HL-60/S4 treated with phorbol 12-myristate 13-acetate at 8.2 ng/mL for 4 days and 3 days (cell line): ENCODE data around the gene METTL8.

ENCODE experiments used
- in situ Hi-C: fragments of 300-500 bp; cut with MboI; formaldehyde crosslinking; loops from 2 replicates; pipeline ENCODE4 v1.15.0; 2022; ENCODE audit warnings: low sequenced_read_pairs

METTL8 gene

GRCh38 chr2:171430516-171431410 lies 3.0 kb downstream of the METTL8 start:
- in situ Hi-C loops = no loop called here

GRCh38 chr2:171422710-171423495 lies 10.9 kb downstream of the METTL8 start:
- in situ Hi-C loops = loop anchor here (25.0 kb wide), 1 partner anchor 436 kb away; no protein-coding TSS in a partner anchor

GRCh38 chr2:171420728-171421563 lies 12.8 kb downstream of the METTL8 start:
- in situ Hi-C loops = loop anchor here (25.0 kb wide), 1 partner anchor 434 kb away; no protein-coding TSS in a partner anchor

GRCh38 chr2:171419333-171419732 lies 14.5 kb downstream of the METTL8 start:
- in situ Hi-C loops = loop anchor here (25.0 kb wide), 1 partner anchor 432 kb away; no protein-coding TSS in a partner anchor

DNA sequence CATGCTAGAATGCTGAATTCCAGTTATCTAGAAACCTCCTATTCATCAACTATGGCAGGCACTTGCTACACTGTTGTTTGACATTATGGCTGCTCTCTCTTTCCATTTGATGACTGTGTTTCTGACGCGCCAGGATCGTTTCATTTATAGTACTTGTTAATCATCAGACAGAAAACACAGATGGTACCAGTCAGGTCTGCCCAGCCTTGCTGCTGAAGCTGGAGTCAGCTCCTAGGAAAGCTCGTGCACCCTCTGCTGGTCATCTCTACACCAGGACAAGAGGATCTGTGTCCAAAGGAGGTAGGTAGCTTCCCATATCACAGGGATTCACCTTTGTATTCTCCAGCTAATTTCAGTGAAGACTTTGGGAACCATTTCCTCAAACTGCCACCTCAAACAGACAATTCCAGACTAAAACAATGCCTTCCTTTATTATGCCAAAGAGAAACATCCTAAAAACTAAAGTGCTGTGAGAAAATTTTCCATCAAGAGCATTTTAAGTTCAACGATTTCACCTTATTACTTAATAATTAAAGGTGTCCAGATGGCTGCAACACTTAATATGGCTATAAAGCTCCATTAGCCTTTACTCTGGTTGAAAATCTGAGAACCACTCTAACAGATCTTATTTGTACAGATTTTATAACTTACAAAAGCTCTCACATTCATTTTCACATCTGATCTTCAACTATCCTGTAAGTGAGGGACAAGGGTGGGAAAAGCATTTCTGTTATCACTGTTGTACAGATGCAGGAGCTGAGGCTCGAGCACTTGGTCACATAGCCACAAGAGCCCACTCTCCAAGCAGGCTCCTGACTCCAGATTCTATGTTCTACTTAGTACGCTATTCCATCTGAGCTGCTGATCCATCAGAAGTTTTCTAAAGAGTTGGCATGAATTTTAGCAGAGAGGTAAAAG lies 17.5 kb downstream of the METTL8 start:
- in situ Hi-C loops = loop anchor here (25.0 kb wide), 1 partner anchor 429 kb away; no protein-coding TSS in a partner anchor

GRCh38 chr2:171414645-171415044 lies 19.1 kb downstream of the METTL8 start:
- in situ Hi-C loops = loop anchor here (25.0 kb wide), 1 partner anchor 427 kb away; no protein-coding TSS in a partner anchor

DNA sequence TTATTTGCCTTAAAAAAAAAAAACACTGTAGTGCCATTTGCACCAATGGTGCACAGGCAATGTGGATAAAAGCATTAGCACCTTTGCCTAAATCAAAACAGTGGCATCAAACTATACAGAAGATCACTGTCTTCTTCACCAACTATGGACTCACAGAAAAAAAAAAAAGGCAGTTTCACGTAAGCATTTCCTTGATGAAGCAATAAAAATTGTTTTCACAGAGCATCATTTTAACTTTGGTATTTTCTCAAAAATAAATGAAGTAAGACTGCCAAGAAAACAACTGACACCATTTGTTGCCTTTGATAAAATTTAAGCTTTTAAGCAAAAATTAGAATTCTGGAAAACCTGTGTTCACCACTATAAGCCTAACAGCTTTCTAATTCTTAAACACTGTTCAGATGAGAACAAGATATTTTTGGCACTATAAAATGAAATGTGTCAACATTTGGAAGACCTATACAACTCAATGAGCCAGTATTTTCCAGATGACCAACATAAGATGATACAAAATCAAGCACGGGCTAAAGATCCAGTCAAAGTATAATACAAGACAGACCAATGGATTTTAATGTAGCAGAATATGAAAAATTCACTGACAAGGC lies 21.1 kb downstream of the METTL8 start:
- in situ Hi-C loops = loop anchor here (25.0 kb wide), 1 partner anchor 425 kb away; no protein-coding TSS in a partner anchor

DNA sequence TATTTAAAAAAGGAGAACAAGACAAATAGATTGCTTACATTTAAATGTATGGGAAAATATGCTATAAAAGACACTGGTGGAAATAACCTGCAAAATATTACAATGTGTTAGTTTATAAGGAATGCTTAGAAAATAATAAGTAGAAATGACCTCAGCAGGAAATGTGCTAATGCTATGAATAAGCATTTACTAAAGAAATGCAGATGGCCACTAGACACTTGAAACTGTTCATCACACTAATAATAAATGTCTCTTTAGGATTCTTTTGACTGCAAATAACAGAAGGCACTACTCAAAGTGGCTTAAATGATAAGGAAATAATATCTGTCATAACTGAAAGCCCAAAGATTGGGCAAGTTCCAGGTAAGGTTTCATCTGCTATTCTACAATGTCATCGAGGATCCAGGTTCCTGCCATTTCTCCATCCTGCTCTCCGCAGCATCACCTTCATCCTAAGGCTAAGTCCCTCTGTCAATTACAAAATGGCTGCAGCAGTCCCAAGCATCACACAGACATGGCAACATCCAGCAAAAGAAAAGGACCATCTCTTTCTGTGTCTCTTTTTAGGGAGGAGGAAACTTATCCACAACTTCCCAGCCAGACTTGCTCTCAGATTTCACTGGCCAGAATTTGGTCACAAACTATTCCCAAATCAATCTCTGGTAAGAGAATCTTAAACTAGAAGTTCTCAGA lies 21.9 kb downstream of the METTL8 start:
- in situ Hi-C loops = loop anchor here (25.0 kb wide), 1 partner anchor 425 kb away; no protein-coding TSS in a partner anchor

- in situ Hi-C loops = loop anchor here (25.0 kb wide), 1 partner anchor 424 kb away; no protein-coding TSS in a partner anchor
Observed at GRCh38 chr2:171411214-171411613, 22.6 kb downstream of the METTL8 start.

GRCh38 chr2:171410624-171411023 lies 23.2 kb downstream of the METTL8 start:
- in situ Hi-C loops = loop anchor here (25.0 kb wide), 1 partner anchor 423 kb away; no protein-coding TSS in a partner anchor

GRCh38 chr2:171410101-171410500 lies 23.7 kb downstream of the METTL8 start:
- in situ Hi-C loops = loop anchor here (25.0 kb wide), 1 partner anchor 423 kb away; no protein-coding TSS in a partner anchor

- in situ Hi-C loops = loop anchor here (25.0 kb wide), 1 partner anchor 422 kb away; no protein-coding TSS in a partner anchor
Observed at GRCh38 chr2:171409436-171409971, 24.3 kb downstream of the METTL8 start.

DNA sequence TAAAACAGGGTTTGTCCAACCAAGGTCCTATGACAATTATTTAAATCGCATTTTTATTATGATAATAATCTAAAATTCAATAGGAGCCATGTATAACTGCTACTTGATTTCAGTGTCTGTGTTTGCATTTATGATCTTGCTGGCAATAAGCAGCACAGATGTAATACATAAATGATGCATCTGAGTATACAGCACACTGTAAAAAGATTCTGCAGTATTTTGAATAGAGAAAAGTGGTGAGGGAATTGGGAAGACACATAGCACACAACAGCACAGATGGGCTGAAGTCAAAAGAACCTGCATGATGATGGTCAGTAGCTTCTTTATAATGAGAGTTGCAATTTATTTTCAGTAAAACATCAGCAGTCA lies 26.1 kb downstream of the METTL8 start:
- in situ Hi-C loops = loop anchor here (25.0 kb wide), 1 partner anchor 420 kb away; no protein-coding TSS in a partner anchor

GRCh38 chr2:171407030-171407675 lies 26.6 kb downstream of the METTL8 start:
- in situ Hi-C loops = loop anchor here (25.0 kb wide), 1 partner anchor 420 kb away; no protein-coding TSS in a partner anchor

- in situ Hi-C loops = loop anchor here (25.0 kb wide), 1 partner anchor 419 kb away; no protein-coding TSS in a partner anchor
Observed at GRCh38 chr2:171406044-171406443, 27.7 kb downstream of the METTL8 start.

- in situ Hi-C loops = loop anchor here (25.0 kb wide), 1 partner anchor 418 kb away; no protein-coding TSS in a partner anchor
Observed at GRCh38 chr2:171405546-171405945, 28.2 kb downstream of the METTL8 start.

DNA sequence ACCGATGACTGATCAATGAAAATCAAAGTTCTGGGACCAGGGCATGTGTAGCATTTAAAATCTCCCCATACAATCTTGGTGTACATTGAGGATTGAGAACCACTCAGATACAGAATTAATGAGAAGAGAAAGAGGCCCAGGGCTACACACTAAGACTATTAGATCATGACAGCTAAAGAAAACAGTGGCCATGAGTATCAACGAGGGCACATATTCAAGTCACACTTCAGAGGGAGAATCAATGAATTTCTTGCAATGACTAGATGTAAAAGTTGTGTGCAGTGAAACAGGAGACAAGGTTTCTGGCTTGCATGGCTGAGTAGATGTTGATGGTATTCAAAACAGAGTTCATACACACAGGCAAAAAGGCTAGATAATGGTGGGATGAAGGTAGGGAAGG lies 29.1 kb downstream of the METTL8 start:
- in situ Hi-C loops = loop anchor here (25.0 kb wide), 1 partner anchor 417 kb away; no protein-coding TSS in a partner anchor
